Activated CD8-positive, alpha-beta T cell treated with anti-CD3 and anti-CD28 coated beads for 36 hours (primary cell): ENCODE data around the gene ARCN1. TPM values are rescaled to one million over a fixed set of nuclear protein-coding genes. Genes with fewer than 3 reads are reported as not detected.

Experiments
- ATAC-seq: fragments of 200-7000 bp; cut with Tn5 transposase; one replicate; pipeline ENCODE4 v1.10.0; 2021; ENCODE audit warnings: mild to moderate bottlenecking, moderate library complexity
- CTCF ChIA-PET: fragments of 350-600 bp; sonication (Branson Sonifier 250); formaldehyde crosslinking; loops from one replicate; lab custom pipeline; 2021; ENCODE audit warnings: antibody characterized with exemption; lab: Charles Lee
- POLR2A ChIA-PET: fragments of 350-600 bp; sonication (Branson Sonifier 250); formaldehyde crosslinking; loops from one replicate; lab custom pipeline; 2021; ENCODE audit warnings: antibody characterized with exemption; lab: Charles Lee
- DNase-seq: peaks from one replicate; pipeline ENCODE4 v3.0.0-alpha.2; 2020
- H3K27ac Mint-ChIP-seq: one replicate; pipeline ENCODE4 v1.8.0; 2021; ENCODE audit warnings: mild to moderate bottlenecking, mixed read lengths
- H3K27me3 Mint-ChIP-seq: one replicate; pipeline ENCODE4 v1.8.0; 2021; ENCODE audit warnings: mixed read lengths
- H3K36me3 Mint-ChIP-seq: one replicate; pipeline ENCODE4 v1.8.0; 2021; ENCODE audit warnings: low read depth, mixed read lengths
- H3K4me1 Mint-ChIP-seq: one replicate; pipeline ENCODE4 v1.8.0; 2021; ENCODE audit warnings: low read depth, mixed read lengths
- H3K4me3 Mint-ChIP-seq: one replicate; pipeline ENCODE4 v1.8.0; 2021; ENCODE audit warnings: mild to moderate bottlenecking, moderate library complexity, mixed read lengths
- H3K9me3 Mint-ChIP-seq: one replicate; pipeline ENCODE4 v1.8.0; 2021; ENCODE audit warnings: mixed read lengths
- CTCF ChIP-seq: fragments of 200-600 bp; IDR thresholded peaks from one replicate; pipeline ENCODE4 v1.8.0; 2022; ENCODE audit warnings: antibody characterized with exemption, mild to moderate bottlenecking
- intact Hi-C: fragments of 100-400 bp; cut with micrococcal nuclease; formaldehyde crosslinking; loops from one replicate; pipeline ENCODE4 v1.10.0; 2022
- total RNA-seq, 2 experiments: library from RNA; stranded (reverse); gene quantifications; one replicate each; pipeline ENCODE4 v1.2.3, GENCODE V29; 2021

The ARCN1 gene
- total RNA-seq, 2 experiments from 2014 or later: 134 to 135 TPM

GRCh38 chr11:118641397-118642019, 69.3 kb downstream of the ARCN1 start:
- H3K4me1 Mint-ChIP-seq: no peaks in the 10 kb centered on the region
- CTCF ChIA-PET: no interaction called here
- no peak overlapping the region for H3K4me3 Mint-ChIP-seq

DNA sequence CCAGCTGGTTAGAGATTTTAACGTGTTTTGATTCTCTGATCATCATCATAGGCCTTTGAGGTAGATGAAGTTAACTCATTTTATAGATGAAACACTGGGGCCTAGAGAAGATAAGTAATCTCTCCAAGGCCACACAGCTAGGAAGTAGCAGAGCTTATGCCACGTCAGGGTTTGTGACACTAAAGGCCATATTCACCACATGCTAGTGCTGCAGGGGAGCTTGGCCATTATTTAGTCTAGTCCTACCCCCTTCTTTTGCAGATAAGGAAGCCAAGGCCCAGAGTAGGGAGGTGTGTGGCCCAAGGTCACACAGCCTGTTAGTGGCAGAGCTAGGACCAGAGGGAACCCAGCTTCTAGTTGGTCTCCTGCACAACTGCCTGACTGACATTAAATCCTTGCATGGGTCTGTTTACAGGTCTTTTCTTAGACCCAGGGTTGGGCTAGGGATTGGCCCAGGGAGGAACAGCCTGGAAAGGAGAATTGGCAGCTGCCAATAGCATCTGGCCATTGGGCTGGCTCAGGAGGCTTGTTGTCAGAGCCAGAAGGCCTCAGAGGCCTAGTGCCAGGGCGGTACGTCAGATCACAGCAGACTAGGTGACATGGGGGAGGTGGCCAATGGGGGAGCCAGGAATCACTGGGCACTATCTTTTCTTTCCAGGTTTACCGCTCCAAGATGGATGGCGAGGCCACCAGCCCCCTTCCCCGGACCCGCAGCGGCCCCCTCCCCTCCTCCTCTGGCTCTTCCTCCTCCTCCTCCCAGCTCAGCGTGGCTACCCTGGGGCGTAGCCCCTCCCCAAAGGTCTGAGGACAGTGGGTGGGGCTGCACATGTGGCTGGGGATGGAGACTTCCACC, 71.2 kb downstream of the ARCN1 start:
- Mint-ChIP-seq H3K9me3 (no peaks in the 10 kb centered on the region), H3K4me1 (no peaks in the 10 kb centered on the region), H3K4me3 (no peak overlapping the region), H3K27me3 (no peaks in the 10 kb centered on the region), H3K27ac (no peak overlapping the region), H3K36me3 (no peaks in the 10 kb centered on the region)
- ATAC-seq: no peak
- ChIA-PET POLR2A (interaction anchor here (0.6 kb wide), 1 partner anchor 308 kb away, joined by 3 read pairs; no protein-coding TSS in a partner anchor), CTCF (interaction anchor here (0.9 to 2.5 kb wide), 4 partner anchors 11 to 17 kb away, joined by 3 to 10 read pairs (median 4); no protein-coding TSS in a partner anchor)
- no peak for DNase-seq
- intact Hi-C loops: no loop called here
- no peak for TF ChIP-seq CTCF

More at GRCh38 chr11:118641397-118642019, 69.3 kb downstream of the ARCN1 start:
- no peak for TF ChIP-seq CTCF
- Mint-ChIP-seq H3K36me3 (no peaks in the 10 kb centered on the region), H3K9me3 (no peaks in the 10 kb centered on the region), H3K27ac (no peak overlapping the region), H3K27me3 (no peaks in the 10 kb centered on the region)
- ATAC-seq (no peak), DNase-seq (no peak)
- intact Hi-C loops: no loop called here
- POLR2A ChIA-PET: no interaction called here

DNA sequence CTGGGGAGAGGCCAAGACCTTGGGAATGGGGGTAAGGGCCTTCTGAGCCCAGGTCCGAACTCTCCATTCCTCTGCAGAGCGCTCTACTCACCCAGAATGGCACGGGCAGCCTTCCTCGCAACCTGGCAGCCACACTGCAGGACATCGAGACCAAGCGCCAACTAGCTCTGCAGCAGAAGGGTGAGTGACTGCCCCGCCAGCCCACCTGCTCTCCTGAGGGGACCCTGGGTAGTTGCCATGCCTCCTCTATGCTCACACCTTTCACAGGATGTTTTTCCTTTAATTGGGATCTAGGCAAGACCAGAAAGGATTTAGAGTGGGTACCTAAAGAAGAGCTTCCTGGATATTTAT, 71.8 kb downstream of the ARCN1 start:
- no peaks in the 10 kb centered on the region for H3K9me3 Mint-ChIP-seq
- ChIA-PET POLR2A (no interaction called here), CTCF (interaction anchor here (2.5 kb wide), 1 partner anchor 16 kb away, joined by 10 read pairs; no protein-coding TSS in a partner anchor)
- H3K36me3 Mint-ChIP-seq: no peaks in the 10 kb centered on the region
- no peak overlapping the region for H3K4me3 Mint-ChIP-seq
- no peak for DNase-seq
- H3K4me1 Mint-ChIP-seq: no peaks in the 10 kb centered on the region
- intact Hi-C loops: no loop called here
- TF ChIP-seq CTCF: no peak
- H3K27ac Mint-ChIP-seq: no peak overlapping the region
- ATAC-seq: no peak
- no peaks in the 10 kb centered on the region for H3K27me3 Mint-ChIP-seq

DNA sequence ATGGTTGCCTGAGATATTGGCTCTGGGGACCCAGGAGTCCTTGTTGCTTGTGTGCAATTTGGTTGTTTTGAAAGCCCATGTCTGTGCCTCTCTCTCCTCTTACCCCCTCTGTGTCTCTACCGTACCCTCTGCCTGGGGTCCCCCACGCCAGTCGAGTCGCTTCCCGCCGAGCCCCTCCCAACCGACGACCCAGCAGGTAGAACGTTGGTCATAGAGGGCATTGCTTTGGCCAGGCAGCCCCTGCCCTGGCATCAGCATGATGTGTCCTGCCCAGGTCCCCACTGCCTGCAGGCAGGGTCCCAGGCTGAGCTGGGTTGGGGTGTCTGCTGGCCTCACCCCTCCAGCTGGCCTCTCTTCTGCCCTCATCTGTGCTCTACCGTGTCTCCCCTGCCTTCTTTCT, 72.3 kb downstream of the ARCN1 start:
- DNase-seq (no peak), ATAC-seq (no peak)
- ChIA-PET POLR2A (no interaction called here), CTCF (interaction anchor here (2.5 kb wide), 1 partner anchor 16 kb away, joined by 10 read pairs; no protein-coding TSS in a partner anchor)
- no peak for TF ChIP-seq CTCF
- H3K4me1 Mint-ChIP-seq: no peaks in the 10 kb centered on the region
- intact Hi-C loops: no loop called here
- no peaks in the 10 kb centered on the region for H3K27me3 Mint-ChIP-seq
- no peaks in the 10 kb centered on the region for H3K9me3 Mint-ChIP-seq
- no peak overlapping the region for H3K4me3 Mint-ChIP-seq
- no peak overlapping the region for H3K27ac Mint-ChIP-seq
- no peaks in the 10 kb centered on the region for H3K36me3 Mint-ChIP-seq
